Sigmoid colon (tissue), 3 donors: Measurements from ENCODE around the gene LIMA1.
"Not testable (repeated sequence)": the region's sequence is repeated elsewhere in the genome, so short reads cannot be mapped to it uniquely, and the experiment has no call there.

Experiments used
- CTCF ChIP-seq, 4 experiments: fragments of 450-650 bp in 3 of 4; fragments of 200-600 bp in 1 of 4; IDR thresholded peaks; one replicate each; pipeline ENCODE4 v1.5.1; 2016 to 2019; ENCODE audit warnings: antibody characterized with exemption in 4 of 4, mild to moderate bottlenecking in 3 of 4, moderate library complexity in 2 of 4
- POLR2A ChIP-seq, 2 donors: fragments of 450-650 bp; IDR thresholded peaks; one replicate each; pipeline ENCODE4 v1.6.1; 2016; ENCODE audit warnings: antibody characterized with exemption in 2 of 2, mild to moderate bottlenecking in 2 of 2, moderate library complexity in 2 of 2

- not testable (repeated sequence) for TF ChIP-seq POLR2A, CTCF (IDR thresholded peaks at IDR 0.05)
Measured at GRCh38 chr12:50313971-50314370, 30.7 kb upstream of the LIMA1 start.
